ENCODE results near the gene CA12. TPM values are rescaled to one million over a fixed set of nuclear protein-coding genes. Genes with fewer than 3 reads are reported as not detected.

The CA12 gene
- total RNA-seq, 2 experiments from 2014 or later = 0.32 to 0.46 TPM

- no peak for ATAC-seq
- POLR2A ChIA-PET = no interaction called here
- Mint-ChIP-seq H3K27me3 (no peaks in the 10 kb centered on the region), H3K27ac (no peak overlapping the region), H3K4me1 (no peaks in the 10 kb centered on the region), H3K9me3 (ENCODE audit: low read depth) (no peaks in the 10 kb centered on the region), H3K4me3 (no peak overlapping the region), H3K36me3 (ENCODE audit: low read depth) (no peaks in the 10 kb centered on the region)
- CTCF ChIA-PET = interaction anchor here (0.8 kb wide), 1 partner anchor 773 kb away, joined by 3 read pairs; no protein-coding TSS in a partner anchor
- intact Hi-C loops (cut with DNase I, micrococcal nuclease) = no loop called here
- DNase-seq = no peak
Measured at GRCh38 chr15:63340878-63341277, 40.8 kb downstream of the CA12 start.

GRCh38 chr15:63340353-63340752 is 41.3 kb downstream of the CA12 start:
- CTCF ChIA-PET = interaction anchor here (0.8 to 1.3 kb wide), 4 partner anchors 10 to 773 kb away, joined by 3 to 4 read pairs (median 4); no protein-coding TSS in a partner anchor
- ATAC-seq = no peak
- Mint-ChIP-seq H3K4me1 (no peaks in the 10 kb centered on the region), H3K9me3 (ENCODE audit: low read depth) (no peaks in the 10 kb centered on the region), H3K27ac (no peak overlapping the region), H3K36me3 (ENCODE audit: low read depth) (no peaks in the 10 kb centered on the region), H3K27me3 (no peaks in the 10 kb centered on the region), H3K4me3 (no peak overlapping the region)
- DNase-seq = no peak
- POLR2A ChIA-PET = no interaction called here
- intact Hi-C loops (cut with DNase I, micrococcal nuclease) = no loop called here

- no peak overlapping the region for H3K4me3 Mint-ChIP-seq
- ChIA-PET POLR2A (no interaction called here), CTCF (interaction anchor here (0.8 to 1.3 kb wide), 3 partner anchors 9 to 102 kb away, joined by 3 to 4 read pairs (median 4); no protein-coding TSS in a partner anchor)
- H3K9me3 Mint-ChIP-seq (ENCODE audit: low read depth) = no peaks in the 10 kb centered on the region
- intact Hi-C loops (cut with DNase I, micrococcal nuclease) = no loop called here
- no peaks in the 10 kb centered on the region for H3K4me1 Mint-ChIP-seq
- no peak overlapping the region for H3K27ac Mint-ChIP-seq
- ATAC-seq (no peak), DNase-seq (no peak)
- no peaks in the 10 kb centered on the region for H3K27me3 Mint-ChIP-seq
- H3K36me3 Mint-ChIP-seq (ENCODE audit: low read depth) = no peaks in the 10 kb centered on the region
Measured at GRCh38 chr15:63339836-63340235, 41.8 kb downstream of the CA12 start.

GRCh38 chr15:63339006-63339766 is 42.5 kb downstream of the CA12 start:
- no peak overlapping the region for H3K27ac Mint-ChIP-seq
- no peaks in the 10 kb centered on the region for H3K9me3 Mint-ChIP-seq (ENCODE audit: low read depth)
- no peaks in the 10 kb centered on the region for H3K36me3 Mint-ChIP-seq (ENCODE audit: low read depth)
- H3K27me3 Mint-ChIP-seq = no peaks in the 10 kb centered on the region
- no peak overlapping the region for H3K4me3 Mint-ChIP-seq
- no peaks in the 10 kb centered on the region for H3K4me1 Mint-ChIP-seq
- intact Hi-C loops (cut with DNase I, micrococcal nuclease) = no loop called here
- DNase-seq (no peak), ATAC-seq (no peak)
- CTCF ChIA-PET = interaction anchor here (0.5 to 1.3 kb wide), 5 partner anchors 8 to 101 kb away, joined by 3 to 4 read pairs (median 4); no protein-coding TSS in a partner anchor
- POLR2A ChIA-PET = no interaction called here

GRCh38 chr15:63338170-63338569 is 43.5 kb downstream of the CA12 start:
- ChIA-PET CTCF (no interaction called here), POLR2A (no interaction called here)
- Mint-ChIP-seq H3K9me3 (ENCODE audit: low read depth) (no peaks in the 10 kb centered on the region), H3K36me3 (ENCODE audit: low read depth) (no peaks in the 10 kb centered on the region), H3K27ac (no peak overlapping the region), H3K27me3 (no peaks in the 10 kb centered on the region), H3K4me1 (no peaks in the 10 kb centered on the region), H3K4me3 (no peak overlapping the region)
- intact Hi-C loops (cut with DNase I, micrococcal nuclease) = no loop called here
- ATAC-seq (peak; percentile 82), DNase-seq (peak; percentile 21)

GRCh38 chr15:63337046-63337445 is 44.6 kb downstream of the CA12 start:
- intact Hi-C loops (cut with DNase I, micrococcal nuclease) = no loop called here
- ChIA-PET POLR2A (interaction anchor here (0.7 kb wide), 1 partner anchor 473 kb away, joined by 3 read pairs; no protein-coding TSS in a partner anchor), CTCF (no interaction called here)
- Mint-ChIP-seq H3K4me1 (no peaks in the 10 kb centered on the region), H3K27ac (no peak overlapping the region), H3K9me3 (ENCODE audit: low read depth) (no peaks in the 10 kb centered on the region), H3K4me3 (no peak overlapping the region), H3K27me3 (no peaks in the 10 kb centered on the region), H3K36me3 (ENCODE audit: low read depth) (no peaks in the 10 kb centered on the region)
- no peak for DNase-seq
- no peak for ATAC-seq

GRCh38 chr15:63335543-63336240 is 46.0 kb downstream of the CA12 start:
- ATAC-seq = no peak
- CTCF ChIA-PET = no interaction called here
- H3K4me3 Mint-ChIP-seq = no peak overlapping the region

GRCh38 chr15:63334821-63335220 is 46.8 kb downstream of the CA12 start:
- no peaks in the 10 kb centered on the region for H3K27me3 Mint-ChIP-seq
- ATAC-seq (no peak), DNase-seq (no peak)
- H3K27ac Mint-ChIP-seq = no peak overlapping the region
- POLR2A ChIA-PET = no interaction called here
- H3K4me1 Mint-ChIP-seq = peaks cover 3% of the 10 kb centered on the region
- intact Hi-C loops (cut with DNase I, micrococcal nuclease) = no loop called here
- H3K36me3 Mint-ChIP-seq (ENCODE audit: low read depth) = no peaks in the 10 kb centered on the region
- CTCF ChIA-PET = no interaction called here
- no peaks in the 10 kb centered on the region for H3K9me3 Mint-ChIP-seq (ENCODE audit: low read depth)
- H3K4me3 Mint-ChIP-seq = no peak overlapping the region

More at GRCh38 chr15:63335543-63336240, 46.0 kb downstream of the CA12 start:
- no peak for DNase-seq
- Mint-ChIP-seq H3K27me3 (no peaks in the 10 kb centered on the region), H3K36me3 (ENCODE audit: low read depth) (no peaks in the 10 kb centered on the region), H3K27ac (no peak overlapping the region), H3K9me3 (ENCODE audit: low read depth) (no peaks in the 10 kb centered on the region), H3K4me1 (peaks cover 3% of the 10 kb centered on the region)
- POLR2A ChIA-PET = no interaction called here
- intact Hi-C loops (cut with DNase I, micrococcal nuclease) = no loop called here

- Mint-ChIP-seq H3K36me3 (ENCODE audit: low read depth) (no peaks in the 10 kb centered on the region), H3K4me1 (peaks cover 3% of the 10 kb centered on the region), H3K27ac (no peak overlapping the region), H3K9me3 (ENCODE audit: low read depth) (no peaks in the 10 kb centered on the region), H3K27me3 (no peaks in the 10 kb centered on the region), H3K4me3 (no peak overlapping the region)
- CTCF ChIA-PET = interaction anchor here (0.6 to 1.4 kb wide), 3 partner anchors 16 to 209 kb away, joined by 3 read pairs; no protein-coding TSS in a partner anchor
- ATAC-seq (no peak), DNase-seq (no peak)
- intact Hi-C loops (cut with DNase I, micrococcal nuclease) = no loop called here
- POLR2A ChIA-PET = no interaction called here
Measured at GRCh38 chr15:63332367-63333124, 49.1 kb downstream of the CA12 start.

- DNase-seq = peak; percentile 50
- Mint-ChIP-seq H3K27ac (no peak overlapping the region), H3K4me3 (no peak overlapping the region), H3K9me3 (ENCODE audit: low read depth) (no peaks in the 10 kb centered on the region), H3K4me1 (peaks cover 3% of the 10 kb centered on the region), H3K36me3 (ENCODE audit: low read depth) (no peaks in the 10 kb centered on the region), H3K27me3 (no peaks in the 10 kb centered on the region)
- ChIA-PET POLR2A (no interaction called here), CTCF (interaction anchor here (1.0 to 1.4 kb wide), 2 partner anchors 8 to 19 kb away, joined by 4 to 6 read pairs; no protein-coding TSS in a partner anchor)
- peak; percentile 95 for ATAC-seq
- intact Hi-C loops (cut with DNase I, micrococcal nuclease) = no loop called here
Measured at GRCh38 chr15:63331456-63331855, 50.2 kb downstream of the CA12 start.

GRCh38 chr15:63330926-63331325 is 50.7 kb downstream of the CA12 start:
- intact Hi-C loops (cut with DNase I, micrococcal nuclease) = no loop called here
- DNase-seq (no peak), ATAC-seq (no peak)
- Mint-ChIP-seq H3K36me3 (ENCODE audit: low read depth) (no peaks in the 10 kb centered on the region), H3K4me3 (no peak overlapping the region), H3K9me3 (ENCODE audit: low read depth) (no peaks in the 10 kb centered on the region), H3K27me3 (no peaks in the 10 kb centered on the region), H3K4me1 (peaks cover 3% of the 10 kb centered on the region), H3K27ac (no peak overlapping the region)
- CTCF ChIA-PET = interaction anchor here (1.0 to 1.4 kb wide), 2 partner anchors 9 to 20 kb away, joined by 4 to 6 read pairs; no protein-coding TSS in a partner anchor
- POLR2A ChIA-PET = no interaction called here

Data from activated CD4-positive, alpha-beta T cell treated with anti-CD3 and anti-CD28 coated beads for 36 hours (primary cell).